H1 (cell line): ENCODE results near the gene POU4F2. TPM values are rescaled to one million over a fixed set of nuclear protein-coding genes. Genes with fewer than 3 reads are reported as not detected.

Source experiments
- CTCF ChIA-PET: fragments of 300-600 bp; sonication (Branson Sonifier 250); formaldehyde crosslinking; loops from one replicate; lab custom pipeline; 2021; ENCODE audit not compliant: partially characterized antibody; lab: Charles Lee
- POLR2A ChIA-PET: fragments of 300-600 bp; sonication (Branson Sonifier 250); formaldehyde crosslinking; loops from one replicate; lab custom pipeline; 2021; ENCODE audit warnings: inconsistent platforms; ENCODE audit not compliant: partially characterized antibody; lab: Charles Lee
- DNase-seq, 2 experiments: peaks; one replicate each; pipeline versions ENCODE4 v3.0.0 to v3.0.0-alpha.2; 2010 to 2022; ENCODE audit warnings: low spot score in 2 of 2, low read depth in 1 of 2, mixed read lengths in 1 of 2
- FAIRE-seq: peaks from 2 replicates; lab custom pipeline; 2011; peaks lifted over from hg19 to GRCh38; lab: Jason Lieb, UNC
- H2AFZ ChIP-seq: 2 replicates; pipeline ENCODE4 v1.8.1; 2012; ENCODE audit warnings: low read length, inconsistent platforms
- H2AK5ac ChIP-seq: 2 replicates; pipeline ENCODE4 v1.6.1; 2013; ENCODE audit warnings: low read depth, low read length
- H2BK120ac ChIP-seq: replicated peaks from 2 replicates; pipeline ENCODE3; 2013; ENCODE audit warnings: low read depth, low read length, inconsistent platforms
- H2BK12ac ChIP-seq: 2 replicates; pipeline ENCODE4 v1.6.1; 2013; ENCODE audit warnings: low read depth, low read length
- H2BK15ac ChIP-seq: 2 replicates; pipeline ENCODE4 v1.6.1; 2013; ENCODE audit warnings: low read length
- H2BK20ac ChIP-seq: 2 replicates; pipeline ENCODE4 v1.6.1; 2013; ENCODE audit warnings: low read length
- H2BK5ac ChIP-seq: 2 replicates; pipeline ENCODE4 v1.6.1; 2013; ENCODE audit warnings: low read depth, low read length
- H3K14ac ChIP-seq: 2 replicates; pipeline ENCODE4 v1.6.1; 2013; ENCODE audit warnings: inconsistent platforms; ENCODE audit not compliant: insufficient read length
- H3K18ac ChIP-seq: 2 replicates; pipeline ENCODE4 v1.6.1; 2013; ENCODE audit warnings: low read length; ENCODE audit errors: extremely low read depth
- H3K23ac ChIP-seq: 2 replicates; pipeline ENCODE4 v1.6.1; 2013; ENCODE audit warnings: inconsistent platforms; ENCODE audit not compliant: insufficient read length
- H3K23me2 ChIP-seq: 2 replicates; pipeline ENCODE4 v1.6.1; 2013; ENCODE audit warnings: low read depth, low read length
- H3K27ac ChIP-seq: 2 replicates; pipeline ENCODE4 v1.6.1; 2011; ENCODE audit warnings: low read depth, low read length, inconsistent platforms
- H3K27me3 ChIP-seq, 4 experiments: replicated peaks in 1 of 4; 1 replicate in 1 of 4; 2 replicates in 3 of 4; pipeline versions ENCODE4 v1.6.1 to v1.8.1; 2011 to 2013; ENCODE audit warnings: low read length in 3 of 4, mild to moderate bottlenecking in 3 of 4, inconsistent platforms in 2 of 4, mixed read lengths in 2 of 4, moderate library complexity in 1 of 4; ENCODE audit not compliant: control insufficient read depth in 3 of 4, insufficient read depth in 3 of 4; ENCODE audit errors: extremely low read depth in 1 of 4
- H3K36me3 ChIP-seq, 4 experiments: 2 replicates each; pipeline versions ENCODE4 v1.6.1 to v1.8.1; 2011 to 2013; ENCODE audit warnings: mild to moderate bottlenecking in 4 of 4, low read length in 3 of 4, moderate library complexity in 2 of 4, control low read depth in 1 of 4, inconsistent platforms in 1 of 4; ENCODE audit not compliant: insufficient read depth in 4 of 4, control insufficient read depth in 2 of 4
- H3K4ac ChIP-seq: replicated peaks from 2 replicates; pipeline ENCODE3; 2013; ENCODE audit warnings: low read length, low read depth, mixed read lengths, inconsistent platforms; ENCODE audit not compliant: insufficient read length
- H3K4me1 ChIP-seq, 4 experiments: replicated peaks in 1 of 4; 1 replicate in 1 of 4; 2 replicates in 3 of 4; pipeline versions ENCODE4 v1.6.1 to v1.8.1; 2011 to 2013; ENCODE audit warnings: low read length in 3 of 4, inconsistent platforms in 2 of 4, mixed read lengths in 1 of 4; ENCODE audit not compliant: insufficient read depth in 4 of 4, control insufficient read depth in 3 of 4
- H3K4me2 ChIP-seq, 2 experiments: 2 replicates each; pipeline versions ENCODE4 v1.6.1 to v1.8.1; 2011 to 2013; ENCODE audit warnings: low read depth in 2 of 2, low read length in 2 of 2, control low read depth in 1 of 2, inconsistent platforms in 1 of 2, mild to moderate bottlenecking in 1 of 2; ENCODE audit not compliant: insufficient read depth in 1 of 2
- H3K4me3 ChIP-seq, 4 experiments: fragments of 200-600, 300-600 bp in 1 of 4; sonication (generic), shearing (Covaris generic), sonication (Bioruptor Twin) in 1 of 4; 2 replicates each; pipeline versions ENCODE4 v1.5.1 to v1.8.1; 2011 to 2016; ENCODE audit warnings: low read length in 4 of 4, low read depth in 3 of 4, control low read depth in 2 of 4, inconsistent platforms in 2 of 4, mild to moderate bottlenecking in 2 of 4, mixed read lengths in 1 of 4, moderate library complexity in 1 of 4; ENCODE audit not compliant: insufficient read depth in 2 of 4; ENCODE audit errors: extremely low read depth in 1 of 4
- H3K56ac ChIP-seq: replicated peaks from 2 replicates; pipeline ENCODE3; 2013; ENCODE audit warnings: low read depth, mild to moderate bottlenecking, mixed read lengths, low read length, inconsistent platforms; ENCODE audit not compliant: insufficient read length
- H3K79me1 ChIP-seq: 2 replicates; pipeline ENCODE4 v1.6.1; 2013; ENCODE audit warnings: low read depth, low read length, control low read depth
- H3K79me2 ChIP-seq, 2 experiments: 2 replicates each; pipeline versions ENCODE4 v1.6.1 to v1.8.1; 2012 to 2013; ENCODE audit warnings: low read length in 2 of 2, mild to moderate bottlenecking in 2 of 2, inconsistent platforms in 1 of 2; ENCODE audit not compliant: insufficient read depth in 2 of 2, control insufficient read depth in 1 of 2
- H3K9ac ChIP-seq, 4 experiments: replicated peaks in 1 of 4; 1 replicate in 1 of 4; 2 replicates in 3 of 4; pipeline versions ENCODE4 v1.6.1 to v1.8.1; 2011 to 2013; ENCODE audit warnings: low read depth in 3 of 4, low read length in 3 of 4, control low read depth in 2 of 4, mild to moderate bottlenecking in 2 of 4, moderate library complexity in 2 of 4, inconsistent platforms in 1 of 4; ENCODE audit errors: extremely low read depth in 1 of 4
- H3K9me3 ChIP-seq, 2 experiments: 2 replicates each; pipeline versions ENCODE4 v1.6.1 to v1.8.1; 2012 to 2013; ENCODE audit warnings: mild to moderate bottlenecking in 2 of 2, moderate library complexity in 2 of 2, control low read depth in 1 of 2, inconsistent platforms in 1 of 2, low read depth in 1 of 2, low read length in 1 of 2, mixed read lengths in 1 of 2; ENCODE audit not compliant: insufficient read depth in 2 of 2
- H4K20me1 ChIP-seq, 2 experiments: replicated peaks in 1 of 2; 2 replicates each; pipeline versions ENCODE3 to v1.8.1; 2011 to 2013; ENCODE audit warnings: inconsistent platforms in 2 of 2, low read length in 2 of 2, mild to moderate bottlenecking in 1 of 2; ENCODE audit not compliant: insufficient read depth in 2 of 2, control insufficient read depth in 1 of 2
- H4K5ac ChIP-seq: 2 replicates; pipeline ENCODE4 v1.6.1; 2013; ENCODE audit warnings: low read length, low read depth, mixed read lengths, inconsistent platforms; ENCODE audit not compliant: insufficient read length
- H4K8ac ChIP-seq: 2 replicates; pipeline ENCODE4 v1.8.0; 2013; ENCODE audit warnings: mild to moderate bottlenecking, moderate library complexity, low read length, inconsistent platforms; ENCODE audit not compliant: insufficient read depth; ENCODE audit errors: extremely low read depth
- H4K91ac ChIP-seq: replicated peaks from 2 replicates; pipeline ENCODE3; 2013; ENCODE audit warnings: low read length, mixed read lengths, inconsistent platforms; ENCODE audit not compliant: insufficient read length
- ATF3 ChIP-seq: IDR thresholded peaks from 2 replicates; pipeline ENCODE4 v1.6.1; 2011; ENCODE audit warnings: low read depth, mild to moderate bottlenecking, low read length; ENCODE audit not compliant: insufficient read depth
- CREB1 ChIP-seq: IDR thresholded peaks from 2 replicates; pipeline ENCODE4 v1.6.1; 2012; ENCODE audit warnings: inconsistent platforms
- E2F6 ChIP-seq: IDR thresholded peaks from 2 replicates; pipeline ENCODE4 v1.6.1; 2012; ENCODE audit warnings: inconsistent platforms
- EZH2 ChIP-seq: fragments of 200-600 bp; sonication (generic); IDR thresholded peaks from 2 replicates; pipeline ENCODE4 v1.7.1; 2012; ENCODE audit warnings: low read depth, mild to moderate bottlenecking, moderate library complexity, low read length, inconsistent platforms; ENCODE audit not compliant: severe bottlenecking
- KDM4A ChIP-seq: IDR thresholded peaks from one replicate; pipeline ENCODE4 v1.7.1; 2012; ENCODE audit warnings: low read depth, mild to moderate bottlenecking, moderate library complexity, low read length, inconsistent platforms; ENCODE audit not compliant: severe bottlenecking
- PHF8 ChIP-seq: fragments of 200-600 bp; sonication (generic); conservative IDR thresholded peaks from 2 replicates; pipeline ENCODE4 v1.7.1; 2012; ENCODE audit warnings: low read depth, mild to moderate bottlenecking, inconsistent platforms, low read length, moderate library complexity
- POLR2AphosphoS5 ChIP-seq: IDR thresholded peaks from 2 replicates; pipeline ENCODE4 v1.6.1; 2011; ENCODE audit warnings: low read depth, low read length
- RBBP5 ChIP-seq: IDR thresholded peaks from 2 replicates; pipeline ENCODE4 v1.7.1; 2012; ENCODE audit warnings: low read depth, mild to moderate bottlenecking, inconsistent platforms, low read length, moderate library complexity, borderline replicate concordance
- SUZ12 ChIP-seq: fragments of 200-600 bp; sonication (generic); IDR thresholded peaks from 2 replicates; pipeline ENCODE4 v1.6.1; 2012; ENCODE audit warnings: mild to moderate bottlenecking, inconsistent platforms, low read length, moderate library complexity, mixed read lengths
- YY1 ChIP-seq: IDR thresholded peaks from 2 replicates; pipeline ENCODE4 v1.6.1; 2011; ENCODE audit warnings: low read depth, mild to moderate bottlenecking, low read length
- WGBS, 2 experiments: shearing (Covaris generic) in 1 of 2; methylation state at CpG; one replicate each; pipeline versions ENCODE4 v1.1.6 to v1.1.7; 2013 to 2015; ENCODE audit warnings: low lambda C conversion rate in 2 of 2, mixed read lengths in 2 of 2, inconsistent platforms in 1 of 2, low coverage in 1 of 2, missing lambda C conversion rate in 1 of 2; ENCODE audit not compliant: insufficient replicate concordance in 2 of 2, insufficient coverage in 1 of 2, insufficient read length in 1 of 2; ENCODE audit errors: extremely low coverage in 1 of 2, missing lambda C conversion rate in 1 of 2; 5-methylcytosine and 5-hydroxymethylcytosine counted together
- polyA plus RNA-seq, 7 experiments: library from polyadenylated mRNA; depleted of rRNA in 3 of 7; stranded (reverse) in 5 of 7; unstranded in 2 of 7; fragments of >200 nt in 5 of 7; fragments of 200-250 nt in 2 of 7; gene quantifications; 1 replicate in 5 of 7; 2 replicates in 1 of 7; 4 replicates in 1 of 7; pipeline versions ENCODE4 v1.2.1 to v1.2.3, GENCODE V29; 2011 to 2013; ENCODE audit warnings: missing spikeins in 2 of 7, mixed read lengths in 2 of 7
- total RNA-seq: library from RNA; stranded (reverse); fragmentation: NEBNext Ultra II Directional; extraction: Animal tissue kit (Norgen Biotek cat#: 25700); gene quantifications from 2 replicates; pipeline ENCODE4 v1.2.1, GENCODE V29; 2021

Gene POU4F2
- total and polyA plus RNA-seq, 2 of the 8 experiments (the other 6 are each of a cell fraction or from before 2014, with no cell fraction given), result not detected

GRCh38 chr4:146640465-146641061 lies 1.9 kb downstream of the POU4F2 start:
- Histone ChIP-seq H4K91ac (no peak overlapping the region), H3K18ac (no peak overlapping the region), H3K23ac (no peak overlapping the region), H3K4ac (no peak overlapping the region), H3K4me1 (peaks cover 0 to 12% (median 8%) of the 10 kb centered on the region in 4 experiments; a peak in 6 of 7 replicates), H3K27me3 (peaks cover 75 to 100% (median 88%) of the 10 kb centered on the region in 4 experiments), H4K5ac (no peak overlapping the region), H3K9me3 (no peaks in the 10 kb centered on the region), H4K8ac (no peak overlapping the region), H2AFZ (no peak overlapping the region), H4K20me1 (peaks cover 13 to 16% of the 10 kb centered on the region in 2 experiments), H3K56ac (no peak overlapping the region), H3K9ac (no peak overlapping the region), H3K27ac (no peak overlapping the region), H3K79me2 (no peaks in the 10 kb centered on the region), H3K23me2 (peaks cover 15% of the 10 kb centered on the region; the same call in 1 of the 2 replicates), H3K4me3 (peak overlapping the region; percentile 5 to 73 (median 12); a peak in 7 of 8 replicates), H2BK12ac (0 out of 2 replicates have a peak overlapping the region, but pooled peaks have one; percentile 40), H2AK5ac (no peak overlapping the region), H3K14ac (no peak overlapping the region), H2BK20ac (no peak overlapping the region), H3K4me2 (peak overlapping the region; percentile 65 to 89), H2BK120ac (no peak overlapping the region), H3K36me3 (peaks cover 0 to 3% (median 0%) of the 10 kb centered on the region in 4 experiments; a peak in 1 of 8 replicates), H3K79me1 (no peaks in the 10 kb centered on the region), H2BK5ac (no peak overlapping the region), H2BK15ac (no peak overlapping the region)
- WGBS, 2 experiments, result 3% methylated on average over 37 of the region's 37 CpGs; no CpG with 5 or more reads in 1 of the 2 experiments
- CTCF ChIA-PET, result no interaction called here
- DNase-seq (peak in 1 of 2 experiments; percentile 58), FAIRE-seq (no peak)
- POLR2A ChIA-PET, result interaction anchor here (3.4 kb wide), 1 partner anchor 7 kb away, joined by 9 read pairs; no protein-coding TSS in a partner anchor
- peak; percentile 94 for TF ChIP-seq EZH2
- TF ChIP-seq CREB1, result peak; percentile 79
- no peak for TF ChIP-seq PHF8
- TF ChIP-seq KDM4A, result peak; percentile 68
- TF ChIP-seq ATF3, result no peak
- TF ChIP-seq YY1, result 0 out of 2 replicates have a peak, but pooled peaks have one; percentile 55
- no peak for TF ChIP-seq POLR2AphosphoS5
- 0 out of 2 replicates have a peak, but pooled peaks have one; percentile 38 for TF ChIP-seq RBBP5
- peak; percentile 99 for TF ChIP-seq SUZ12
- peak; percentile 37; the same call in 1 of the 2 replicates for TF ChIP-seq E2F6
